ENCODE results near the gene GRM3. TPM values are rescaled to one million over a fixed set of nuclear protein-coding genes. Genes with fewer than 3 reads are reported as not detected.
A peak's percentile ranks its signal among the peaks of the same experiment; 100 is the strongest.

The GRM3 gene
- total and polyA plus RNA-seq, 4 donors: 0.17 TPM; not detected in 3

GRCh38 chr7:86706406-86706805, 62.7 kb downstream of the GRM3 start:
- Histone ChIP-seq H3K4me3 (no peak overlapping the region), H3K9me3 (ENCODE audit: control insufficient read depth in 4 of 4, insufficient read depth in 3 of 4, low read length in 3 of 4) (no peaks in the 10 kb centered on the region), H3K27me3 (ENCODE audit: control insufficient read depth in 3 of 3, insufficient read depth in 3 of 3, low read length in 2 of 3) (no peaks in the 10 kb centered on the region), H3K27ac (ENCODE audit: low read depth in 1 of 2, low read length in 1 of 2) (no peak overlapping the region), H3K4me1 (ENCODE audit: control insufficient read depth in 5 of 5, insufficient read depth in 5 of 5, low read length in 5 of 5) (no peaks in the 10 kb centered on the region), H3K9ac (ENCODE audit: insufficient read depth in 1 of 2, low read length in 2 of 2) (no peak overlapping the region), H3K36me3 (ENCODE audit: control insufficient read depth in 4 of 4, insufficient read depth in 4 of 4, low read length in 4 of 4) (no peaks in the 10 kb centered on the region)
- ATAC-seq (ENCODE audit: insufficient read depth, low FRiP score) (no peak), DNase-seq (no peak)
- TF ChIP-seq CTCF (IDR thresholded peaks at IDR 0.05; ENCODE audit: control extremely low read depth, extremely low read depth): no peak
- WGBS, 2 donors: 79 to 83% methylated on average over 1 of the region's 1 CpG

- ATAC-seq (ENCODE audit: insufficient read depth, low FRiP score) (no peak), DNase-seq (peak; percentile 18 to 34 (median 20))
- Histone ChIP-seq H3K4me3 (no peak overlapping the region), H3K9ac (ENCODE audit: insufficient read depth in 1 of 2, low read length in 2 of 2) (no peak overlapping the region), H3K9me3 (ENCODE audit: control insufficient read depth in 4 of 4, insufficient read depth in 3 of 4, low read length in 3 of 4) (no peaks in the 10 kb centered on the region), H3K36me3 (ENCODE audit: control insufficient read depth in 4 of 4, insufficient read depth in 4 of 4, low read length in 4 of 4) (no peaks in the 10 kb centered on the region), H3K4me1 (ENCODE audit: control insufficient read depth in 5 of 5, insufficient read depth in 5 of 5, low read length in 5 of 5) (no peaks in the 10 kb centered on the region), H3K27me3 (ENCODE audit: control insufficient read depth in 3 of 3, insufficient read depth in 3 of 3, low read length in 2 of 3) (no peaks in the 10 kb centered on the region), H3K27ac (ENCODE audit: low read depth in 1 of 2, low read length in 1 of 2) (no peak overlapping the region)
- no peak for TF ChIP-seq CTCF (IDR thresholded peaks at IDR 0.05; ENCODE audit: control extremely low read depth, extremely low read depth)
- WGBS, 2 donors: 65 to 83% methylated on average over 6 of the region's 6 CpGs
These were observed 64.4 kb downstream of the GRM3 start for GRCh38 chr7:86708031-86708680.

GRCh38 chr7:86720306-86720705, 76.6 kb downstream of the GRM3 start:
- no peak for TF ChIP-seq CTCF (IDR thresholded peaks at IDR 0.05; ENCODE audit: control extremely low read depth, extremely low read depth)
- no peak overlapping the region for H3K27ac ChIP-seq (ENCODE audit: low read depth in 1 of 2, low read length in 1 of 2)
- no peak overlapping the region for H3K4me3 ChIP-seq
- no peaks in the 10 kb centered on the region for H3K36me3 ChIP-seq (ENCODE audit: control insufficient read depth in 4 of 4, insufficient read depth in 4 of 4, low read length in 4 of 4)
- 78 to 83% methylated on average over 1 of the region's 1 CpG for WGBS, 2 donors
- DNase-seq (no peak), ATAC-seq (ENCODE audit: insufficient read depth, low FRiP score) (no peak)
- H3K9ac ChIP-seq (ENCODE audit: insufficient read depth in 1 of 2, low read length in 2 of 2): no peak overlapping the region
- H3K9me3 ChIP-seq (ENCODE audit: control insufficient read depth in 4 of 4, insufficient read depth in 3 of 4, low read length in 3 of 4): no peaks in the 10 kb centered on the region
- no peaks in the 10 kb centered on the region for H3K4me1 ChIP-seq (ENCODE audit: control insufficient read depth in 5 of 5, insufficient read depth in 5 of 5, low read length in 5 of 5)
- no peaks in the 10 kb centered on the region for H3K27me3 ChIP-seq (ENCODE audit: control insufficient read depth in 3 of 3, insufficient read depth in 3 of 3, low read length in 2 of 3)

- Histone ChIP-seq H3K27me3 (ENCODE audit: control insufficient read depth in 3 of 3, insufficient read depth in 3 of 3, low read length in 2 of 3) (no peaks in the 10 kb centered on the region), H3K9me3 (ENCODE audit: control insufficient read depth in 4 of 4, insufficient read depth in 3 of 4, low read length in 3 of 4) (peaks cover 0 to 2% (median 0%) of the 10 kb centered on the region in 4 donors), H3K36me3 (ENCODE audit: control insufficient read depth in 4 of 4, insufficient read depth in 4 of 4, low read length in 4 of 4) (no peaks in the 10 kb centered on the region), H3K4me3 (no peak overlapping the region), H3K4me1 (ENCODE audit: control insufficient read depth in 5 of 5, insufficient read depth in 5 of 5, low read length in 5 of 5) (no peaks in the 10 kb centered on the region), H3K27ac (ENCODE audit: low read depth in 1 of 2, low read length in 1 of 2) (no peak overlapping the region), H3K9ac (ENCODE audit: insufficient read depth in 1 of 2, low read length in 2 of 2) (no peak overlapping the region)
- TF ChIP-seq CTCF (IDR thresholded peaks at IDR 0.05; ENCODE audit: control extremely low read depth, extremely low read depth): no peak
- ATAC-seq (ENCODE audit: insufficient read depth, low FRiP score) (no peak), DNase-seq (no peak)
- WGBS, 2 donors: 91 to 94% methylated on average over 4 of the region's 4 CpGs
These were observed 90.1 kb downstream of the GRM3 start for GRCh38 chr7:86733783-86734182.
